AG10803 (cell line): ENCODE data around the gene HLTF.
"Not testable (repeated sequence)": the region's sequence is repeated elsewhere in the genome, so short reads cannot be mapped to it uniquely, and the experiment has no call there.

Experiments
- DNase-seq: peaks from one replicate; pipeline ENCODE4 v3.0.0; 2010; ENCODE audit warnings: low read depth
- H3K4me3 ChIP-seq: 2 replicates; pipeline ENCODE4 v1.5.1; 2011; ENCODE audit warnings: mild to moderate bottlenecking, low read length, control low read depth
- TF ChIP-seq, protein P1 (sequence below): conservative IDR thresholded peaks from 2 replicates; pipeline ENCODE4 v1.5.1; 2011; ENCODE audit warnings: mild to moderate bottlenecking, low read length, control low read depth, inconsistent platforms

The HLTF gene

DNA sequence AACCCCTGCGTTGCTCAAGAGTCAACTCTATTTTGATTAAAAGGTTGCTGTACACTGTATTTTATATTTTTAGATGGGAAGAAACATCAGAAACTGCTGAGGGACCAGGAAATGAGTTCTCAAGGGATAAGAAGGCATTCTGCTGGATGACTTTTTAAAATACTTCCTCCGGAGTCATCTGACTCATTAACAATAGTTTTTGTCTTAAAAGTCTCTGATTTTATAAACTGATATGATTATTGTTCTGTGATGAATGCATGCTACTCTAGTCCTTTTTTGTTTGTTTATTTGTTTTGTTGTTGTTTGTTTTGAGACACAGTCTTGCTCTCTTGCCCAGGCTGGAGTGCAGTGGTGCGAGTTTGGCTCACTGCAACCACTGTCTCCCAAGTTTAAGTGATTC is 18.2 kb upstream of the HLTF start:
- TF ChIP-seq, protein P1, sequence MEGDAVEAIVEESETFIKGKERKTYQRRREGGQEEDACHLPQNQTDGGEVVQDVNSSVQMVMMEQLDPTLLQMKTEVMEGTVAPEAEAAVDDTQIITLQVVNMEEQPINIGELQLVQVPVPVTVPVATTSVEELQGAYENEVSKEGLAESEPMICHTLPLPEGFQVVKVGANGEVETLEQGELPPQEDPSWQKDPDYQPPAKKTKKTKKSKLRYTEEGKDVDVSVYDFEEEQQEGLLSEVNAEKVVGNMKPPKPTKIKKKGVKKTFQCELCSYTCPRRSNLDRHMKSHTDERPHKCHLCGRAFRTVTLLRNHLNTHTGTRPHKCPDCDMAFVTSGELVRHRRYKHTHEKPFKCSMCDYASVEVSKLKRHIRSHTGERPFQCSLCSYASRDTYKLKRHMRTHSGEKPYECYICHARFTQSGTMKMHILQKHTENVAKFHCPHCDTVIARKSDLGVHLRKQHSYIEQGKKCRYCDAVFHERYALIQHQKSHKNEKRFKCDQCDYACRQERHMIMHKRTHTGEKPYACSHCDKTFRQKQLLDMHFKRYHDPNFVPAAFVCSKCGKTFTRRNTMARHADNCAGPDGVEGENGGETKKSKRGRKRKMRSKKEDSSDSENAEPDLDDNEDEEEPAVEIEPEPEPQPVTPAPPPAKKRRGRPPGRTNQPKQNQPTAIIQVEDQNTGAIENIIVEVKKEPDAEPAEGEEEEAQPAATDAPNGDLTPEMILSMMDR, result no peak
- no peak overlapping the region for H3K4me3 ChIP-seq
- DNase-seq, result no peak

DNA sequence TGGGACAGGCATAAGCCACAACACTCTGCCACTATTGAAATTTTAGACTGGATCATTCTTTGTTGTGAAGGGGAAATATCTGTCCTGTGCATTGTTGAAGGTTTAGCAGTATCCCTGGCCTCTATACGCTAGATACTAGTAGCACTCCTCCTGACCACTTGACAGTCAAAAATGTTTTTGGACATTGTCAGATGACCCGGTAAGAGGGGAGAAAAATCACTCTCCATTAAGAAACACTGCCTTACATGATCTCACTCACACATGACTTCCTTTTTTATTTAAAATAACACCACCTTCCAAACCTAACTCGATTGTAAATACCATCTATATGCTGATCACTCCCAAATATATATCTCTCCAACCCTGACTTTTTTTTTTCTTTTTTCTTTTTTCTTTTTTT is 15.3 kb upstream of the HLTF start:
- no peak for DNase-seq
- TF ChIP-seq, protein P1, result no peak
- H3K4me3 ChIP-seq, result no peak overlapping the region

DNA sequence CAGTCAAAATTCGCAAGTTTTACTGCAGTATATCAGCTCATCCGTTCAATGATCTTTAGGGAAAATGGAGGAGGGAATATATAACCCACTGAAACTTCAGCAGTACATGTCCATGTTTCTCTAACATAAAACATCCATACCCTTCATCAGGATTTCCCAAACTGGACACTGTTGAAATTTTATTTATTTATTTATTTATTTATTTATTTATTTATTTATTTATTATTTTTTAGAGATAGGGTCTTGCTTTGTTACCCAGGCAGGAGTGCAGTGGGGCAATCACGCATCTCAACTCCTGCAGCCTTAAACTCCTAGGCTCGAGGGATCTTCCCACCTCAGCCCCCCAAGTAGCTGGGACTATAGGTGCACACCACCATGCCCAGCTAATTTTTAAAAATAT is 14.8 kb upstream of the HLTF start:
- no peak for DNase-seq
- TF ChIP-seq, protein P1, result no peak
- no peak overlapping the region for H3K4me3 ChIP-seq

DNA sequence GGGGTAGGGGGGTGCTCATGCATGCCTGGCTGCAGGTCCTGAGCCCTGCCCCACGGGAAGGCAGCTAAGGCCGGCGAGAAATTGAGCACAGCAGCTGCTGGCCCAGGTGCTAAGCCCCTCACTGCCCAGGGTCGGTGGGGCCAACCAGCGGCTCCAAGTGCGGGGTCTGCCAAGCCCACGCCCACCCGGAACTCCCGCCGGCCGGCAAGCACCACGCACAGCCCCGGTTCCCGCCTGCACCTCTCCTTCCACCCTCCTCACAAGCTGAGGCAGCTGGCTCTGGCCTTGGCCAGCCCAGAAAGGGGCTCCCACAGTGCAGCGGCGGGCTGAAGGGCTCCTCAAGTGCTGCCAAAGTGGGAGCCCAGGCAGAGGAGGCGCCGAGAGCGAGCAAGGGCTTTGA is 11.7 kb upstream of the HLTF start:
- not testable (repeated sequence) for DNase-seq, H3K4me3 ChIP-seq

DNA sequence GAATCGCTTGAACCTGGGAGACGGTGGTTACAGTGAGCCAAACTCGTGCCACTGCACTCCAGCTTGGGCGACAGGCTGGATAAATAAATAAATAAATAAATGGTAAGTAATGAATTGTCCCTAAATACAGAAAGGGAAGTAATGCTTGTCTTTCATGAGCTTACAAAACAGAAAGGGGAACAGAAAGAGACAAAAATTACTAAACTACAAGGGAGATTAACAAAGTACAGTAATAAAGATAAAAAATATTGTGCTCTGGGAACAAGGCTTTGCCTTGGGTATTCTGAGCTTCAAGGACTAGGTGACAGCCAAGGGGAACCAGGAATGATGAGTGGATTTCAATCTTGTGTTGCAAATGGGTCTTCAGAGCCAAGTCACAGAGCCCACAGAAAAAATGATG is 9.2 kb upstream of the HLTF start:
- H3K4me3 ChIP-seq, result no peak overlapping the region
- TF ChIP-seq, protein P1, result no peak
- DNase-seq, result no peak

DNA sequence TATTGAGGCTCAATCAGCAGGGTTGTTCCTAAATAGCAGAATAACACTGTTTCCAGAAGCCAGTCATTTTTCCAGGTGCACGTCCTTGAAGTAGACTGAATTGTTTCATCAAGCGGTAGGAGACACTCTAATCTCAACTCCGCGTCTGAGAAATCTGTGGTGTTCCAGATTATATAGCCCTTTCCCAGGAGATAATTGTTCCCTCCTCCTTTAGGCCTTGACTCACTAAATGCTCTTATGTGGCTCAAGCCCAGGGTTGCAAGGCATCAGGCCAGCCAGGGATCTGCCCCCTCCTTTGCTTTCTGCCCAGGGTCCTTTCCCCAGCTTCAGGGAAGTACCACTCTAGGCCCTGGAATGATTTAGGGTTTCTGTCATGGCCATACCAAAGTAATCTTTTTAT is 5.7 kb upstream of the HLTF start:
- no peak for DNase-seq
- H3K4me3 ChIP-seq, result no peak overlapping the region
- TF ChIP-seq, protein P1, result no peak

DNA sequence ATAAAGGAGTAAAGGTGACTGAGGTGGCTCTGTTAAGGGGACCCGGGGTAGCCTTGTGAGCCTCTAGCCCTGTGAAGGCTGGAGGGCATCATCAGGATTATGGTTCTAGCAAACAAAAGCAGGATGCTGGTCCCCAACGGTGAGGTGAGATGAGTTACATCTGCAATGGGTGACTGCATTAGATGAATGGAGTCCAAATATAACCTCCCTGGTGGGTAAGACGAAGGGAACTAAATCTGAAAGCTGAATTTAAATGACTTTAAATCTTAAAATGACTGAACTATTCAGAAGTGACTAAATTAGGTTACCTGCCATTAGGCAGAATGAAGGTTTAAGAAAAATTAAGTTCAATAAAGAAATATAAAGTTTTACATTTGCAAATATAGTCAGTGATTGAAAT is 4.6 kb upstream of the HLTF start:
- TF ChIP-seq, protein P1, result no peak
- H3K4me3 ChIP-seq, result no peak overlapping the region
- DNase-seq, result no peak

DNA sequence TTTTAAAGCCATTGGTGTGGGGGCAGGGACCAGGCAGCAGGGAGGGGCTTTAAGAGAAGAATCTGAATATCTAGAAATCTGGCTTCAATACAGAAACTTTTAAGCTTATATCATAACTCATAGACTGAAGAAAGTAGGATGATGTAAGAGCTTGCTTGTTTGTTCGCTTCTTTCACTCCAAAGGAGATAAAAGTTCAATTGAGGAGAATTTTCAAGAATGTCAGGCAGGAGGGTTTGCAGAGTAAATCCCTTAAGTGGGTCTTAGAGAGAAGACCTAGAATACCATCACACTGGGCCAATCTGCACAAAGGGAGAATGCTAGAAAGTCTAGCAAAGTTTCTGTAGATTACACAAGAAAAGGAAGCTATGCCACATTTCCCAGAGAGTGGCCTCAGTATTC is 4.1 kb upstream of the HLTF start:
- no peak for DNase-seq
- no peak overlapping the region for H3K4me3 ChIP-seq
- TF ChIP-seq, protein P1, result no peak
